Nephron (organoid): ENCODE data around the gene ITLN2.
"Not testable (repeated sequence)": the region's sequence is repeated elsewhere in the genome, so short reads cannot be mapped to it uniquely, and the experiment has no call there.

ENCODE experiments used
- H3K27ac Mint-ChIP-seq, 3 experiments: 2 replicates each; pipeline ENCODE4 v1.8.0; 2020; ENCODE audit warnings: mixed read lengths in 3 of 3, mild to moderate bottlenecking in 2 of 3, moderate library complexity in 1 of 3
- H3K27me3 Mint-ChIP-seq: 2 replicates; pipeline ENCODE4 v1.8.0; 2021; ENCODE audit warnings: low read depth, mild to moderate bottlenecking, moderate library complexity, mixed read lengths
- H3K36me3 Mint-ChIP-seq: 2 replicates; pipeline ENCODE4 v1.8.0; 2020; ENCODE audit warnings: low read depth, mixed read lengths
- H3K4me1 Mint-ChIP-seq: 2 replicates; pipeline ENCODE4 v1.8.0; 2020; ENCODE audit warnings: mixed read lengths
- H3K4me3 Mint-ChIP-seq, 3 experiments: 2 replicates each; pipeline ENCODE4 v1.8.0; 2020; ENCODE audit warnings: mild to moderate bottlenecking in 3 of 3, mixed read lengths in 3 of 3, moderate library complexity in 2 of 3
- H3K9me3 Mint-ChIP-seq: 2 replicates; pipeline ENCODE4 v1.8.0; 2020; ENCODE audit warnings: mixed read lengths
- CTCF ChIP-seq, 3 experiments: fragments of 200-600 bp; sonication (generic); IDR thresholded peaks; one replicate each; pipeline ENCODE4 v1.5.0; 2021; ENCODE audit warnings: antibody characterized with exemption in 3 of 3; ENCODE audit not compliant: unreplicated experiment in 3 of 3

The ITLN2 gene

DNA sequence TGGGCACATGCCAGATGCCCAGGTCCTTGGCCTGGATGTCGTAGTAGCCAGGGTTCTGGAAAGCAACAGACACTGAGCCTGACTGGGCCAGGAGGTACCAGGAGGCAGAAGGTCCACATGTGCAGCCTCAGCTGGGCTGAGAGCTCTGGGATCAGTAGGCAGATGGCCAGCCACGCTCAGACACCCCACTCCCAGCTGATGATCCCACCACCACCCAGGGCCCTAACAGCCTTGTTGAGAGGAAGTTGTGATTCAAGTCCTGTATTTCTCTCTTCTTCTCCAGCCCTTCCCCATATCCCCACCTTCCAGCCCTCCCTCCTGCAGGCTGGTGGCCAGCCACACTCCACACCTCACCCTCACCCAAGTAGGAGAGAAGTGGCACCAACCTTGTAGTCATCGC lies 4.0 kb downstream of the ITLN2 start:
- no peak overlapping the region for H3K4me3 Mint-ChIP-seq

GRCh38 chr1:160949881-160950280 lies 4.7 kb downstream of the ITLN2 start:
- no peak for TF ChIP-seq CTCF (IDR thresholded peaks at IDR 0.05; ENCODE audit: unreplicated experiment in 3 of 3)
- Mint-ChIP-seq H3K27me3 (no peaks in the 10 kb centered on the region), H3K36me3 (no peaks in the 10 kb centered on the region), H3K9me3 (no peaks in the 10 kb centered on the region), H3K27ac (peak overlapping the region in 1 of 3 experiments; percentile 77), H3K4me3 (no peak overlapping the region), H3K4me1 (peaks cover 25% of the 10 kb centered on the region)

More for the DNA sequence above, 4.0 kb downstream of the ITLN2 start:
- no peak overlapping the region for H3K27ac Mint-ChIP-seq
- no peaks in the 10 kb centered on the region for H3K9me3 Mint-ChIP-seq
- no peaks in the 10 kb centered on the region for H3K36me3 Mint-ChIP-seq
- H3K4me1 Mint-ChIP-seq, result peaks cover 25% of the 10 kb centered on the region
- H3K27me3 Mint-ChIP-seq, result no peaks in the 10 kb centered on the region
- TF ChIP-seq CTCF (IDR thresholded peaks at IDR 0.05; ENCODE audit: unreplicated experiment in 3 of 3), result no peak

DNA sequence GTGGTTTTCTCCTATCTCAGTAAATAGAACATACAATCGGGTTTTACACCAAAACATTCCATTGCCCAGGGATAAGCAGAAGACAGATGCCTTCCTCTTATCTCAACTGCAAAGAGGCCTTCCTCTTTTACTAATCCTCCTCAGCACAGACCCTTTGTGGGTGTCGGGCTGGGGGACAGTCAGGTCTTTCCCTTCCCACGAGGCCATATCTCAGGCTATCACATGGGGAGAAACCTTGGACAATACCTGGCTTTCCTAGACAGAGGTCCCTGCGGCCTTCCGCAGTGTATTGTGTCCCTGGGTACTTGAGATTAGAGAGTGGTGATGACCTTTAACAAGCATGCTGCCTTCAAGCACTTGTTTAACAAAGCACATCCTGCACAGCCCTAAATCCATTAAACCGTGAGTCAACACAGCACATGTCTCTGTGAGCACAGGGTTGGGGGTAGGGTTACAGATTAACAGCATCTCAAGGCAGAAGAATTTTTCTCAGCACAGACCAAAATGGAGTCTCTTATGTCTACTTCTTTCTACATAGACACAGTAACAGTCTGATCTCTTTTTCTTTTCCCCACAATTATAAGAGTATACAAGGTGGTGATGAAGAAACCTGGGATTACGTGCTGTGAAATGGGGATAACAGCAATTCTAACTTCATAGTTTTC lies 5.3 kb downstream of the ITLN2 start:
- not testable (repeated sequence) for H3K4me3 Mint-ChIP-seq, H3K36me3 Mint-ChIP-seq, H3K27me3 Mint-ChIP-seq, H3K9me3 Mint-ChIP-seq
- H3K4me1 Mint-ChIP-seq, result peaks cover 25% of the 10 kb centered on the region
- H3K27ac Mint-ChIP-seq, result peak overlapping the region in 1 of 3 experiments; percentile 77

DNA sequence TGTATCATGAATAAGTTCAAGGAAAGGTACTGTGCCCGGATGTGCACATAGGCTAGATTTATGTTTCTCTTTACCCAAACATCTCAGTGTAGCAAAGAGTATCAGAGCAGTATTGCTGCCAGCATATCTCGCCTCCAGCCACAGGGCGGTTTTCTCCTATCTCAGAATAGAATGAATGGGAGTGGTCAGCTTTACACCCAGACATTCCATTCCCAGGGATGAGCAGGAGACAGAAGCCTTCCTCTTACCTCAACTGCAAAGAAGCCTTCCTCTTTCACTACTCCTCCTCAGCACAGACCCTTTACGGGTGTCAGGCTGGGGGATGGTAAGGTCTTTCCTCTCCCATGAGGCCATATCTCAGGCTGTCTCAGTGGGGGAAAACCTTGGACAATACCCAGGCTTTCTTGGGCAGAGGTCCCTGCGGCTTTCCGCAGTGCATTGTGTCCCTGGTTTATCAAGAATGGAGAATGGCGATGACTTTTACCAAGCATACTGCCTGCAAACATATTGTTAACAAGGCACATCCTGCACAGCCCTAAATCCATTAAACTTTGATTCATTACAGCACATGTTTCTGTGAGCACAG lies 7.3 kb downstream of the ITLN2 start:
- not testable (repeated sequence) for H3K36me3 Mint-ChIP-seq, H3K27me3 Mint-ChIP-seq, H3K4me3 Mint-ChIP-seq, H3K9me3 Mint-ChIP-seq
- peak overlapping the region in 2 of 3 experiments; percentile 42 to 65 for H3K27ac Mint-ChIP-seq
- H3K4me1 Mint-ChIP-seq, result peaks cover 24% of the 10 kb centered on the region

DNA sequence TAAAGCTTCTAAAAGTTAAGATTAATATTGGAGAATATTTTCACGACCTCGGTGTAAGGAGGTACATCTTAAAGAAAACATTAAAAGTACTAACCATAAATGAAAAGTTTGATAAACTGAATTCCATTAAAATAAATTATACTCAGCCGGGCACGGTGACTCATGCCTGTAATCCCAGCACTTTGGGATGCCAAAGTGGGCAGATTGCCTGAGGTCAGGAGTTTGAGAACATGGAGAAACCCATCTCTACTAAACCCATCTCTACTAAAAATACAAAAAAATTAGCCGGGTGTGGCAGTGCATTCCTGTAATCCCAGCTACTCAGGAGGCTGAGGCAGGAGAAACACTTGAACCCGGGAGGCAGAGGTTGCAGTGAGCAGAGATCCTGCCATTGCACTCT lies 8.7 kb downstream of the ITLN2 start:
- H3K4me3 Mint-ChIP-seq, H3K27me3 Mint-ChIP-seq, H3K27ac Mint-ChIP-seq, H3K9me3 Mint-ChIP-seq, H3K36me3 Mint-ChIP-seq: not testable (repeated sequence)
- H3K4me1 Mint-ChIP-seq, result peaks cover 21% of the 10 kb centered on the region

GRCh38 chr1:160945079-160945478 lies 9.5 kb downstream of the ITLN2 start:
- no peaks in the 10 kb centered on the region for H3K27me3 Mint-ChIP-seq
- no peak overlapping the region for H3K27ac Mint-ChIP-seq
- no peaks in the 10 kb centered on the region for H3K36me3 Mint-ChIP-seq
- no peak overlapping the region for H3K4me3 Mint-ChIP-seq
- H3K9me3 Mint-ChIP-seq, result peaks cover 5% of the 10 kb centered on the region
- TF ChIP-seq CTCF (IDR thresholded peaks at IDR 0.05; ENCODE audit: unreplicated experiment in 3 of 3), result no peak
- H3K4me1 Mint-ChIP-seq, result peaks cover 21% of the 10 kb centered on the region

GRCh38 chr1:160942926-160943325 lies 11.7 kb downstream of the ITLN2 start:
- H3K4me3 Mint-ChIP-seq, result no peak overlapping the region
- peaks cover 15% of the 10 kb centered on the region for H3K4me1 Mint-ChIP-seq
- no peaks in the 10 kb centered on the region for H3K27me3 Mint-ChIP-seq
- no peaks in the 10 kb centered on the region for H3K36me3 Mint-ChIP-seq
- no peak for TF ChIP-seq CTCF (IDR thresholded peaks at IDR 0.05; ENCODE audit: unreplicated experiment in 3 of 3)
- H3K27ac Mint-ChIP-seq, result no peak overlapping the region
- peaks cover 5% of the 10 kb centered on the region for H3K9me3 Mint-ChIP-seq

DNA sequence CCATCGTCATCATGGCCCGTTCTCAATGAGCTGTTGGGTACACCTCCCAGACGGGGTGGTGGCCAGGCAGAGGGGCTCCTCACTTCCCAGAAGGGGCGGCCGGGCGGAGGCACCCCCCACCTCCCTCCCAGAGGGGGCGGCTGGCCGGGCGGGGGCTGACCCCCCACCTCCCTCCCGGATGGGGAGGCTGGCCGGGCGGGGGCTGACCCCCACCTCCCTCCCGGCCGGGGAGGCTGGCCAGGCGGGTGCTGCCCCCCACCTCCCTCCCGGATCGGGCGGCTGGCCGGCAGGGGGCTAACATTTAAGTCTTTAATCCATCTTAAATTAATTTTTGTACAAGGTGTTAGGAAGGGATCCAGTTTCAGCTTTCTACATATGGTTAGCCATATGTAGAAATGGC lies 17.9 kb downstream of the ITLN2 start:
- H3K36me3 Mint-ChIP-seq, H3K27me3 Mint-ChIP-seq, H3K4me3 Mint-ChIP-seq, H3K27ac Mint-ChIP-seq, H3K4me1 Mint-ChIP-seq: not testable (repeated sequence)
- peaks cover 15% of the 10 kb centered on the region for H3K9me3 Mint-ChIP-seq
